ENCODE data around the gene LNX2.

LNX2 gene

DNA sequence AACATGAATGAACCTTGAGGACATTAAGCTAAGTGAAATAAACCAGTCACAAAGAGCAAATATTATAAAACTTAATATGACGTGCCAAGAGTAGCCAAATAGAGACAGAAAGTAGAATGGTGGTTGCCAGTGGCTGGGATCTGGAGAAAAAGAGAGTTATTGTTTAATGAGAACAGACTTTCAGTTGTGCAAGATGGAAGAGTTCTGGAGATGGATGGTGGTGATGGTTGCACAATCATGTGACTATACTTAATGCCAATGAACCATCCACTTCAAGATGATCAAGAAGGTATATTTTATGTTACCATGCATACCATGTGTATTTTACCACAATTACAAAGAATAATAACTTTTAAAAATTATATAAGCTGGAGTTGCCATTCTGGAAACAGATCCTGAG is 104.2 kb downstream of the LNX2 start:
- in situ Hi-C loops (cut with MboI; ENCODE audit: low sequenced_read_pairs): no loop called here

DNA sequence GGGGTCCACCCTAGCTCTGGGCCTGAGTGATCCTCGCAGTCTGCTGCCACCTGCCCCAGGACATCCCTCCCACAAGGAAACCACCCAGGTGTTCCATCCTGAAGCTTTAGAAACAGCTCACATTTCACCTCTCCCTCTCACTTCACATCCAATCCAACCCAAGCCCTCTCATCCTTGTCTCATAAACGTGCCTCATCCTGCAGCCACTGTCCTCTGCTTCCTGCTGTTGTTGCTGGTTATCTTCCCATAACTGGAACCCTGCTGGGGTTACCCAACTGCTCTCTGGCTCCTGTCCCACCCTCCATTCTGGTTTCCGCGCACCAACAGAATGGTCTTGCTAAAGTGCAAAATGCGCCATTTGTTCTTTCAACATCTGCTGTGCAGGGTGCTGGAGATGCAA is 110.2 kb downstream of the LNX2 start:
- in situ Hi-C loops (cut with MboI; ENCODE audit: low sequenced_read_pairs): no loop called here

DNA sequence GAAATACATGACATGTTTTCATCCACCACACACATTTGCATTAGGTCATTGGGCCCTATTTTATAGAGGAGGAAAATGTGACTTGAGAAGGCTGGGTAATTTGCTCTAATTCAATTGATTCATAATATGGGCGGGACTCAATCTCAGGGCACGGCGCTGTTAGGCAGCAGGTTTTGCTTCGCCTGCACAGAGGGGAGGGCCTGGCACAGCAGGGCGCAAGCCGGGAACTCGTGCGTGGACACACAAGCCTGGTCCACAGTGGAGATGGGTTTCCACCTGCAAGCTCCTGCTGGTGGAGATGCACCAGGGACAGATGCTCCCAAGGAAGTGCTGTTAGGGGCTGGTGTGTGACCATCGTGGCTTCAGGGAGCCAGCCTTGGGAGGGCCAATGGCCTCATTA is 111.5 kb downstream of the LNX2 start:
- in situ Hi-C loops (cut with MboI; ENCODE audit: low sequenced_read_pairs): no loop called here

DNA sequence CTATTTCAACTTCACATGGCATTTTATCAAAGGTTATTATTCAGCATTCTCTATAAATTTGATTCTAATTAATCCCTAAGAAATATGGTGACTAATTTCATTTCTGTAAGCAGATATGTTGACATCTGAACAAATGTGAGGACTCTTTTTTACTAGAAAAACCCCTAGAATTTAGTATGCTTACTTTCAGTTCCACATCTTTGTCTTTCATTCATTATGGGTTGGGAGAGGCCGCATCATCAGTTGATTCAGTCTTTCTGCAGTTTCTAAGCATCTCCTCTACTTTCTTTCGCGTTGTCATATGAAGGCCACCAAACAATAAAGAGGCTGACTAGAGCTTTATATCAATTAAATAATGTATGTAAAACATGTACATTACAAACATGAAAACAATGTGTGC is 114.5 kb downstream of the LNX2 start:
- in situ Hi-C loops (cut with MboI; ENCODE audit: low sequenced_read_pairs): no loop called here

DNA sequence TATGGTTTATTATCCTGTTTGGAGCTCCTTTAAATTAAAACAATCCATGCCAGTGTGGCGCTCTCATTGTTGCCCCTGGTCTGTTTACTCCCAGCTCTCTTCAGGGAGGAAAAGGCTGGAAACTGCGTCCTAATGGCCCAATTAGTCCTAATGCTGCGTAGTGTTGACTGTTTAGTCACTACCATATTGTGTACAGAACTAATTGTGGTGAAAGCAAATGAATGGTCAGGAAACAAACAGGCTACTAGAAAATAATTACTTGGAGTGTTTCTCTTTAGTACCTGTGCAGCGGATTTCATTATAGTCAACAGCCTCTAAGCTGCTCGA is 115.5 kb downstream of the LNX2 start:
- in situ Hi-C loops (cut with MboI; ENCODE audit: low sequenced_read_pairs): no loop called here

DNA sequence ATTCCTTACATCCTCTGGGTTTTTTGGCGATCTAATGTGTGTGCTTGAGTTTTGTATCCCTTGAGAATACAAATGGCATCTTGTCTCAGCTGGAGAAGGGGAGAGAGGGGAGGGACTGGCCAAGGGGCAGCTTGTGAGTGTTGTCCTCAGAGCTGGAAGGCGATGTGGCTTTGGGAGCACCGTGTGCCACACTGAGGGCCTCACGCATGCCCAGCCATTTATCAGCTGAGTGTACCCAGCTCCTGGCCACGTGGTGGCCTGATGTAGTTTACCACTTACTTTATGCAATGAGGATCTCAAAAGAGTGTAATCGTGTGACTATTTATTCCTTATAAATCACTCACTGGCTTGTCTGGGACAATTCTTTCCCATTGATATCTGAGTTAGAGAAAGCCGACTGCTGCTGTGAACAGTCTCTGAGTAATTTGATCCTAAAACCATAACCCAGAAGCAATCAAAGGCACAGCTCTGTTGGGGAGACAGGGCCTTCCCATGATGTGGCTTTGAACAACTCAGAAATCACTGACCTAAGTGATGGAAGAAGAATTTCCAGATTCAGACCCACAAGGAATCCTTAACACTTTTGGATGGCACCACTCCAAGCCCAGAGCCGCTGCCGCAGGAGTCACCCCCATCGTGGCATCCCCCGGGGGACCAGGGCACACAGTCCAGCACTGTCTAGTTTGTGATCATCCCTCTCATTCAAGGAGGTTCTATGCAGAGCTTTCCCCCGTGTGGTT is 116.0 kb downstream of the LNX2 start:
- in situ Hi-C loops (cut with MboI; ENCODE audit: low sequenced_read_pairs): no loop called here

DNA sequence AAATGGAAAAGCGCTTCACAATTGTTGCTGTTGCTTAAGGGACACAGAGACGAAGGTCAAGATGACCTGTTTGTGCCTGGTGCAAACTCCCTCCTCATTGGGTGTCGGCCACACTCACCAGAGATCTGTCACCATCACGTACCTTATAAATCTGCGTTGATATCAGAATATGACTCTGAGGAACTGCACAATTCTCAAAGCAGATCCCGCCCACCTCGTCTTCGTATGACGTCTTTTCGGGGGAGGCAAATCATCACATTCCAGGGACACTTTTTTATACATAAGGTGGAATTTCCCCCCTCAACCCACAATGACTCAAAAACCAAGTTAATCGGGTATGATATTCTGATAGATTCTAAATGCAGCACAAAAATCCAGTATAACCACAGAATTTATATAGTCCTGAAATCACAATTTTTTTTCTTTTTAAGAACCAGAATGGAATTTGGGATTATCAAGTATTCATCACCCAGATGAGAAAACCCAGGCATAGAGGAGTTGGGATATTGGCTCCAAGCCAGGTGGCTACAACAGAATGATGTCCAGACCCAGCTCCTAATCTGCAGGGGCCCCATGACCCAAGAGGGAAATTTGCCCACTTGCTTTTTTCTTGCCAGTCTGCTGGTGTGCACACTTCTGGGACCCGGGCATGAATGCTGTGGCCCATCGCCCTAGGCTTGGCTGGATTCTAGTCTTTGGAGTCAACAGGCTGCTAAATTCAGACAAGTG is 119.4 kb downstream of the LNX2 start:
- in situ Hi-C loops (cut with MboI; ENCODE audit: low sequenced_read_pairs): no loop called here

DNA sequence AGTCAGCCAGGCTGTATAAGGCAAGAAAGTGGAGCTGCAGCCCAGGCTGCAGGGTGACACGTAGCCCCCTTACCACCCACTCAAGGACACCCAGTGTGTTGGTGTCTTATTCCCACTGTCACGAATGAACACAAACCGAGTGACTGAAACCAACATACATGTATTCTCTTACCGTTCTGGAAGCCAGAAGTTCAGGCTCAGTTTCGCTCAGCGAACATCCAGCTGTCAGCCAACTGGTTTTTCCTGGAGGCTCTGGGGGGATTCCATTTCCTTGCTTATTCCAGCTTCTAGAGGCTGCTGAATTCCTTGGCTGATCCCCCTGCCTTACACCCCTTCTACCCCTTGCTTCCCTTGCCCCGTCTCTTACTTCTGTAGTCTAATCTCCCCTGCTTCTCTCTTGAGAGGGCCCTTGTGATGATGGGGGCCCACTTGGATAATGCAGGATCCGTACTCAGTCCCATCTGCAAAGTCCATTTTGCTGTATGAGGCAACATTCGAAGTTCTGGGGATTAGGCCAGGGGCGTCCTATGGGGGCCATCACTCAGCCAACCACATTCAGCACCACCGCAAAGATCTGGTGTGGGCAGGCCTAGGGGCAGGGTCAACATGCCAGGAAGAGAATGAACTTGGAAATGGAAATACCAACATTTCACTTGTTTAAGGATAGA is 122.6 kb downstream of the LNX2 start:
- in situ Hi-C loops (cut with MboI; ENCODE audit: low sequenced_read_pairs): no loop called here

DNA sequence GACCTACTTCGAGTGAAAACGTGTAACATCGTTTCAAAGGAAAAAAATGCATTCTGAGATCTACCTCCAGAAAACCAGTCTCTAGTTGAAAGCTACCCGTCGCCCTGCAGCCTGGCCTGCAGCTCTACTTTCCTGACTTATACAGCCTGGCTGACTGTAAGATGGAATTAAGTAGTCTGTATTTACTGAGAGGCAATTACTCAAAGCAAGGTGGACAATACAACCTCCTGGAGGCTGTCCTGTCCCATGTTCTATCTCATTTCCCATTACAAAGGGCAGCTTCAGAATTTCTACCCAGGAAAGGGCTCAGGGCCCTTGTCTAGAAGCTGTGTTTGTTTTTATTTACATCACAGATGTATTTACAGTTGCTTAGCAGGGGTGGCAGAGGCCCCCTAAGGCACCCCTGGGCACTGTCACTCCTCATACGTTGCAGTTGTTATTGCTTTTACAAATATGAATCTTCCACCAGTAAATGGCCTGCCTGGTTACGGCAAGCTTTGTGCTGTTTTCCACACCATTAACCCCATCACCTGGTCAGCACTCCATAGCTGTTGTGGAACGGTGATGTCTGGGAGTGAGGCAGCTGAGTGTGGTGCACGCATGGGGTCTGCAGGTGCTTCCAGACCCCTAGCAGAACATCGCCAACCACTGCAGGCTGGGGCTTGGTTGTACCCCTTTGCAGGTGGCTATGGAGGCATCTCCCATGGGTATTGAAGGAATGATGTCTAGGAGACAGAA is 123.6 kb downstream of the LNX2 start:
- in situ Hi-C loops (cut with MboI; ENCODE audit: low sequenced_read_pairs): no loop called here

DNA sequence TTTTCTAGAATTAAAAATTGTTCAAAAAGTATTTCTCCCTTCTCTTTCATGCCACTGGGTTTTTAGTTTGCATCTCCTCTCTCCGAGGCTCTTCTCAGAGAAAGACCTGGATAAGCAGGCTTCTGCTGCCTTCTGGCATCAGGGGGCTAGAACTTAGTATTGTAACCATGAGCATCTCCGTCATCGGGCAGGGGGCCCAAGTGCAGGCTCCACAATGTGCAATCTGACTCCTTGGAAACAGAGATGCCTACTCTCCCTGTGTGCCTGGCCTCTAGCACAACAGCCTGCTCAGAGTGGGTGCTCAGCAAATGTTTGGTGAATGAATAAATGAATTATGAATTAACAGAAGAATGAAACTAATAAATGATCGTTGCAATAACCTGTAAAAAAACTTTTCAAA is 124.3 kb downstream of the LNX2 start:
- in situ Hi-C loops (cut with MboI; ENCODE audit: low sequenced_read_pairs): no loop called here

All from HL-60/S4 (cell line).